Measurements from ENCODE around the gene KREMEN2. TPM values are rescaled to one million over a fixed set of nuclear protein-coding genes. Genes with fewer than 3 reads are reported as not detected.
A peak's percentile ranks its signal among the peaks of the same experiment; 100 is the strongest.

KREMEN2 gene
- total RNA-seq, 1 experiment from 2014 or later = 0.49 TPM

DNA sequence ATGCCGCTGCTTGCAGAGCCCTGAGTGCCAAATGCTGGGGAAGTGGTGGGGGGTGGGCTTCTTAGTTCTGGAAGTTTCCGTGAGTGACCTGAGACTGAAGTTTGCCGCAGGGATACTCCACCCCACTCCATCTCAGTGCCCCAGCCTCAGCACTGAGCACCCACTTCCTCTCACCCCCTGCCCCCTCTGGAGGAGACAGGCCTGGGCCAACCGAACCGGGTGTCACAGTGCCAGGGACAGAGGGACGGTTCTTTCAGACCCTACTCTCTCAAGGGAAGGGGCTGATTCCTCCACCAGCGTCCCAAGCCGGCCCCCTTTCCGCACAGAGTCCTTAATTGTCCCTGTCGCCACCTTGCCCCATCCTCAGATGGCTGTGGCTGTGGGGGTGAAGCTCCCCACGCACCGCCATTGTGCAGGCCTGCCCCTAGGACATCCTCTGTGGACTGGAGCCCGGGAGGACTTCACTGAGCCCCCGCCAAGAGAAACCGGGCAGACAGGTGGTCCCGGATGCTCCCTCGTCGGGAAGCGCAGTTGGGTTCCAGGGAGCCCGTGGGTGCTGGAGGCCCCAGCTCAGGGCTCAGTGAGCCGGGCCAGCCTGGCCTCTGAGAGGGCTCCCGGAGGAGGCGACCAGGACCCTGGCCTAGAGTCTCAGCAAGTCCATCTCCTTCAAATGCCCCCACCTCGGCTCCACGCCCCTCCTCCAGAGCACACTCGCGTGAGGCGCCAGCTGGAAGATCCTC, 1.6 kb upstream of the KREMEN2 start:
- ChIA-PET POLR2A (ENCODE audit: low non-redundant PET) (interaction anchor here (0.6 kb wide), 1 partner anchor 36 kb away, joined by 4 read pairs; no protein-coding TSS in a partner anchor), CTCF (no interaction called here)
- no peak for DNase-seq (ENCODE audit: low spot score)
- intact Hi-C loops (cut with micrococcal nuclease; ENCODE audit: unreplicated experiment) = loop anchor here (5.0 kb wide), 1 partner anchor 35 kb away; no protein-coding TSS in a partner anchor
- BruUV-seq (replicated peaks) = no TSS peak
- Histone ChIP-seq H3K4me1 (ENCODE audit: insufficient read depth, low read length, poor library complexity, severe bottlenecking) (peaks cover 21% of the 10 kb centered on the region), H3K27ac (ENCODE audit: low read depth, low read length, poor library complexity, severe bottlenecking) (no peak overlapping the region), H3K9me3 (ENCODE audit: low read depth, low read length, poor library complexity, severe bottlenecking) (no peaks in the 10 kb centered on the region), H3K36me3 (ENCODE audit: insufficient read depth, low read length, poor library complexity, severe bottlenecking) (no peaks in the 10 kb centered on the region), H3K27me3 (replicated peaks; ENCODE audit: insufficient read depth, low read depth, low read length, poor library complexity) (no peaks in the 10 kb centered on the region), H3K4me3 (ENCODE audit: low read depth, low read length, poor library complexity, severe bottlenecking) (peak overlapping the region; percentile 52)
- TF ChIP-seq EZH2 (IDR thresholded peaks at IDR 0.05; ENCODE audit: borderline replicate concordance, low read depth, low read length, poor library complexity, severe bottlenecking) (no peak), CTCF (conservative IDR thresholded peaks at IDR 0.05; ENCODE audit: low read depth, low read length) (no peak)

GRCh38 chr16:2963074-2963722, 877 bp upstream of the KREMEN2 start:
- Histone ChIP-seq H3K4me1 (ENCODE audit: insufficient read depth, low read length, poor library complexity, severe bottlenecking) (peaks cover 21% of the 10 kb centered on the region), H3K9me3 (ENCODE audit: low read depth, low read length, poor library complexity, severe bottlenecking) (no peaks in the 10 kb centered on the region), H3K36me3 (ENCODE audit: insufficient read depth, low read length, poor library complexity, severe bottlenecking) (no peaks in the 10 kb centered on the region), H3K27me3 (replicated peaks; ENCODE audit: insufficient read depth, low read depth, low read length, poor library complexity) (no peaks in the 10 kb centered on the region), H3K4me3 (ENCODE audit: low read depth, low read length, poor library complexity, severe bottlenecking) (peak overlapping the region; percentile 52), H3K27ac (ENCODE audit: low read depth, low read length, poor library complexity, severe bottlenecking) (no peak overlapping the region)
- TF ChIP-seq CTCF (conservative IDR thresholded peaks at IDR 0.05; ENCODE audit: low read depth, low read length) (no peak), EZH2 (IDR thresholded peaks at IDR 0.05; ENCODE audit: borderline replicate concordance, low read depth, low read length, poor library complexity, severe bottlenecking) (no peak)
- no peak for DNase-seq (ENCODE audit: low spot score)
- no TSS peak for BruUV-seq (replicated peaks)
- ChIA-PET POLR2A (ENCODE audit: low non-redundant PET) (no interaction called here), CTCF (interaction anchor here (0.7 to 1.6 kb wide), 2 partner anchors 17 to 36 kb away, joined by 3 to 7 read pairs; no protein-coding TSS in a partner anchor)
- intact Hi-C loops (cut with micrococcal nuclease; ENCODE audit: unreplicated experiment) = loop anchor here (5.0 kb wide), 1 partner anchor 36 kb away; no protein-coding TSS in a partner anchor

GRCh38 chr16:2964475-2965336, 631 bp downstream of the KREMEN2 start:
- ChIA-PET POLR2A (ENCODE audit: low non-redundant PET) (interaction anchor here (0.5 to 0.6 kb wide), 2 partner anchors 18 to 129 kb away, joined by 4 to 12 read pairs; no protein-coding TSS in a partner anchor), CTCF (interaction anchor here (0.7 to 1.6 kb wide), 2 partner anchors 37 to 296 kb away, joined by 6 to 7 read pairs; no protein-coding TSS in a partner anchor)
- Histone ChIP-seq H3K27me3 (replicated peaks; ENCODE audit: insufficient read depth, low read depth, low read length, poor library complexity) (no peaks in the 10 kb centered on the region), H3K4me1 (ENCODE audit: insufficient read depth, low read length, poor library complexity, severe bottlenecking) (peaks cover 29% of the 10 kb centered on the region), H3K4me3 (ENCODE audit: low read depth, low read length, poor library complexity, severe bottlenecking) (peak overlapping the region; percentile 52), H3K36me3 (ENCODE audit: insufficient read depth, low read length, poor library complexity, severe bottlenecking) (no peaks in the 10 kb centered on the region), H3K9me3 (ENCODE audit: low read depth, low read length, poor library complexity, severe bottlenecking) (no peaks in the 10 kb centered on the region), H3K27ac (ENCODE audit: low read depth, low read length, poor library complexity, severe bottlenecking) (no peak overlapping the region)
- no peak for TF ChIP-seq CTCF (conservative IDR thresholded peaks at IDR 0.05; ENCODE audit: low read depth, low read length)
- no TSS peak for BruUV-seq (replicated peaks)
- peak; percentile 93 for DNase-seq (ENCODE audit: low spot score)
- intact Hi-C loops (cut with micrococcal nuclease; ENCODE audit: unreplicated experiment) = loop anchor here (5.0 kb wide), 1 partner anchor 37 kb away; no protein-coding TSS in a partner anchor

All from A673 (cell line).